GM23248 (cell line): ENCODE measurements around the gene SUDS3.

ENCODE experiments used
- EZH2 ChIP-seq: fragments of 200-600 bp; sonication (generic); IDR thresholded peaks from 2 replicates; pipeline ENCODE4 v1.6.1; 2018; ENCODE audit warnings: antibody characterized with exemption, mild to moderate bottlenecking; ENCODE audit not compliant: insufficient read depth, poor library complexity, severe bottlenecking
- EZH2phosphoT487 ChIP-seq: fragments of 200-600 bp; sonication (generic); IDR thresholded peaks from 2 replicates; pipeline ENCODE4 v1.6.1; 2018; ENCODE audit warnings: antibody characterized with exemption, moderate library complexity, mild to moderate bottlenecking, low read depth; ENCODE audit not compliant: insufficient read depth

DNA sequence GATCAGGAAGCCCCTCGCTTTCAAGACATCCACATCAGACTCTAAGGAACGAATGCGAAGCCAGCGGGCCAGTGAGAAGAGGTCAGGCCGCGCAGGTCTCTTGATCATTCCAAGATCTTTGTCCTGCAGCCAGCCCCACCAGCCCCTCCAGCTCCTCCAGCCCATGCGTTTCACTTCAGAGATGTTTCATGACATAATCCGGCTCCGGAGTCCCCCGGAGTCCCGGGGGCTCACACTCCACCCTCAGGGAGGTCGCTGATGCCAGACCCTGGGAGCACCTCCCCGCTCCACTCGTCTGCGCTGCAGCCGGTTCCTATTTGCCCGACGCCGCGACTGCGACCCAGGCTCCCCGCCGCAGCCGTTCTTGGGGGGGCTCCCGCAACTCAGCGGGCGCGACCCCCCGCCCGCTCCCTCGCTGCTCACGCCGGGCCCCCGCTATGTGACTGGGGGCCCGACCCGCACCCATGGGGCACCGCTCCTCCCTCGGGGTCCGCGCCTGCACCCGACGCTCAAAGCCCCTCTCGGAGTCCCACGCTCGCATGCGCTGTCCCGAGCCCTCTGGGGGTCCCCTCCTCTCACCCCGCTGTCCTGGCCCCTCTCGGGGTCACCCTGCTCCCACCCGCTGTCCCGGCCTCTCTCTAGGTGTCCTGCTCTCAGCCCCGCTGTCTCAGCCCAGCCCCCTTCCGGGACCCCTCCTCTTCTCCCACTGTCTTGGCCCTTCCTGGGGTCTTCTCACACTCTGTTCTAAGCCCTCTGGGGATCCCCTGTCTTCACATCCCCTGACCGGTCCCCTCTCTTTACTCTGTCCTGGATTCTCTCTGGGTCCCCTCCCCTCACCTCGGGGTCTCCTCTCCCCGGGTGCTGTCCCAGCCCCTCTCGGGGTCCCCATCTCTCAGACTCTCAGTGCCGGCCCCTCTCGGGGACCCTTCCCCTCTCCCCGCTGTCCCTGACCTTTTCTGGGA, 4.8 kb upstream of the SUDS3 start:
- no peak for TF ChIP-seq EZH2
- TF ChIP-seq EZH2phosphoT487: no peak
